ENCODE data around the gene XDH.

Gene XDH

GRCh38 chr2:31414601-31415241, at the start of gene XDH:
Gene XDH, minus strand, starts transcription at chr2:31414742. Its CDS starts 76 bp downstream, at chr2:31414666.
- DNase-seq, result no peak

- DNase-seq, result no peak
Measured at GRCh38 chr2:31457651-31458050, 43.1 kb upstream of the XDH start.

GRCh38 chr2:31446848-31447247, 32.3 kb upstream of the XDH start:
- no peak for DNase-seq

GRCh38 chr2:31442376-31442775, 27.8 kb upstream of the XDH start:
- DNase-seq, result no peak

- DNase-seq, result no peak
Measured at GRCh38 chr2:31440764-31441163, 26.2 kb upstream of the XDH start.

GRCh38 chr2:31434911-31435310, 20.4 kb upstream of the XDH start:
- DNase-seq, result no peak

GRCh38 chr2:31433541-31433940, 19.0 kb upstream of the XDH start:
- no peak for DNase-seq

- no peak for DNase-seq
Measured at GRCh38 chr2:31430439-31431165, 16.1 kb upstream of the XDH start.

- no peak for DNase-seq
Measured at GRCh38 chr2:31429759-31430438, 15.4 kb upstream of the XDH start.

GRCh38 chr2:31429040-31429439, 14.5 kb upstream of the XDH start:
- DNase-seq, result no peak

- no peak for DNase-seq
Measured at GRCh38 chr2:31428001-31428418, 13.5 kb upstream of the XDH start.

- DNase-seq, result no peak
Measured at GRCh38 chr2:31426096-31426495, 11.6 kb upstream of the XDH start.

- no peak for DNase-seq
Measured at GRCh38 chr2:31421634-31422033, 7.1 kb upstream of the XDH start.

- DNase-seq, result no peak
Measured at GRCh38 chr2:31420936-31421335, 6.4 kb upstream of the XDH start.

GRCh38 chr2:31419386-31419785, 4.8 kb upstream of the XDH start:
- no peak for DNase-seq

- no peak for DNase-seq
Measured at GRCh38 chr2:31415421-31415820, 879 bp upstream of the XDH start.

GRCh38 chr2:31413862-31414550, 536 bp downstream of the XDH start:
- DNase-seq, result no peak

GRCh38 chr2:31413025-31413424, 1.5 kb downstream of the XDH start:
- no peak for DNase-seq

GRCh38 chr2:31411771-31412170, 2.8 kb downstream of the XDH start:
- no peak for DNase-seq

GRCh38 chr2:31406593-31407385, 7.8 kb downstream of the XDH start:
- no peak for DNase-seq

GRCh38 chr2:31404827-31405226, 9.7 kb downstream of the XDH start:
- no peak for DNase-seq

- no peak for DNase-seq
Measured at GRCh38 chr2:31404302-31404701, 10.2 kb downstream of the XDH start.

- no peak for DNase-seq
Measured at GRCh38 chr2:31402388-31402787, 12.2 kb downstream of the XDH start.
